OCI-LY1 (cell line): ENCODE measurements around the gene ZC3H13.

Experiments
- EZH2 ChIP-seq: fragments of 200-600 bp; sonication (generic), shearing (Covaris generic); IDR thresholded peaks from 2 replicates; pipeline ENCODE4 v1.8.0; 2017; ENCODE audit warnings: borderline replicate concordance, mixed run types, mild to moderate bottlenecking, antibody characterized with exemption, low read length, moderate library complexity, mixed read lengths
- TF ChIP-seq, protein P1 (sequence below): fragments of 200-600 bp; sonication (generic), shearing (Covaris generic); IDR thresholded peaks from 2 replicates; pipeline ENCODE4 v1.5.1; 2017; ENCODE audit warnings: mild to moderate bottlenecking, antibody characterized with exemption, low read length, moderate library complexity, mixed read lengths

DNA sequence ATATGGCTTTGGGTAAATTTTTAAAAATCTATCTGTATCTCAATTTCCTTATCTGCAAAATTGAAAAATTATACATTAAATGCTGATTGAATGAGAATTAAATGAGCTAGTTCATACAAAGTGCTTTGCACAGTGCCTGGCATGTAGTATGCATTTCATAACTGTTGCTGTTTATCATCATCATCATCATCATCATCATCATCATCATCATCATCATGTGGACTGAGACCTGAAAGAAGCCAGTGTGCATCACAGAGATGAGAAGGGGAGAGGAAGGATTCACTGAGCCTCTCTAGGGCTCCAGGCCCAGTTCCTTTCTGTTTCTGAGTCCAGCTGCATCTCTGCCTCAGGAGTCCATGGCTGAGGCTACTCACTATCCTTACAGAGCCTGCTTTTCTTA is 6.9 kb upstream of the ZC3H13 start:
- TF ChIP-seq, protein P1, sequence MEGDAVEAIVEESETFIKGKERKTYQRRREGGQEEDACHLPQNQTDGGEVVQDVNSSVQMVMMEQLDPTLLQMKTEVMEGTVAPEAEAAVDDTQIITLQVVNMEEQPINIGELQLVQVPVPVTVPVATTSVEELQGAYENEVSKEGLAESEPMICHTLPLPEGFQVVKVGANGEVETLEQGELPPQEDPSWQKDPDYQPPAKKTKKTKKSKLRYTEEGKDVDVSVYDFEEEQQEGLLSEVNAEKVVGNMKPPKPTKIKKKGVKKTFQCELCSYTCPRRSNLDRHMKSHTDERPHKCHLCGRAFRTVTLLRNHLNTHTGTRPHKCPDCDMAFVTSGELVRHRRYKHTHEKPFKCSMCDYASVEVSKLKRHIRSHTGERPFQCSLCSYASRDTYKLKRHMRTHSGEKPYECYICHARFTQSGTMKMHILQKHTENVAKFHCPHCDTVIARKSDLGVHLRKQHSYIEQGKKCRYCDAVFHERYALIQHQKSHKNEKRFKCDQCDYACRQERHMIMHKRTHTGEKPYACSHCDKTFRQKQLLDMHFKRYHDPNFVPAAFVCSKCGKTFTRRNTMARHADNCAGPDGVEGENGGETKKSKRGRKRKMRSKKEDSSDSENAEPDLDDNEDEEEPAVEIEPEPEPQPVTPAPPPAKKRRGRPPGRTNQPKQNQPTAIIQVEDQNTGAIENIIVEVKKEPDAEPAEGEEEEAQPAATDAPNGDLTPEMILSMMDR: no peak
- no peak for TF ChIP-seq EZH2
